H4 (cell line): Measurements from ENCODE around the gene GPR31. TPM values are rescaled to one million over a fixed set of nuclear protein-coding genes. Genes with fewer than 3 reads are reported as not detected.
"Not testable (repeated sequence)": the region's sequence is repeated elsewhere in the genome, so short reads cannot be mapped to it uniquely, and the experiment has no call there.

Experiments
- DNase-seq: peaks from one replicate; pipeline ENCODE4 v3.0.0-alpha.2; 2015; ENCODE audit warnings: low spot score
- total RNA-seq: library from RNA; depleted of rRNA; stranded (reverse); fragments of >200 nt; shearing (Covaris generic); gene quantifications from 2 replicates; pipeline ENCODE4 v1.2.3, GENCODE V29; 2014

Gene GPR31
- total RNA-seq, 1 experiment from 2014 or later = not detected

DNA sequence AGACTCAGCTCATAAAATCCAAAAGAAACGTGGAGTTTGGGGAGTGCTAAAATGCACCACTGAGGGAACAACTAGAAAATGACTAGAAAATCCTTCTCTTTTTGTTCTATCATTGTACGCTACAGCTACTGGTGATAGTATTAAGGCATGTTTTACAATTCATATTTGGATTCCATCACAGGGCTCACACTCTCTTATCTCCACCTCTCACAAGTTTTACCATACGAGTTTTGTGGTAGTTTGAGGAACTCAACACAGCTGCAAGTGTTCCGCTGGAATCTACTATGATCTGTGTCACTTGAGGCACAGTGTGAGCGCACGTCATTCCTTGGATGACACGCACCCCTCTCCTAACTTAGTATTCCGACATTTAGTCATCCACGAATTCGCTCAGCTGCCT is 9.9 kb upstream of the GPR31 start:
- not testable (repeated sequence) for DNase-seq

DNA sequence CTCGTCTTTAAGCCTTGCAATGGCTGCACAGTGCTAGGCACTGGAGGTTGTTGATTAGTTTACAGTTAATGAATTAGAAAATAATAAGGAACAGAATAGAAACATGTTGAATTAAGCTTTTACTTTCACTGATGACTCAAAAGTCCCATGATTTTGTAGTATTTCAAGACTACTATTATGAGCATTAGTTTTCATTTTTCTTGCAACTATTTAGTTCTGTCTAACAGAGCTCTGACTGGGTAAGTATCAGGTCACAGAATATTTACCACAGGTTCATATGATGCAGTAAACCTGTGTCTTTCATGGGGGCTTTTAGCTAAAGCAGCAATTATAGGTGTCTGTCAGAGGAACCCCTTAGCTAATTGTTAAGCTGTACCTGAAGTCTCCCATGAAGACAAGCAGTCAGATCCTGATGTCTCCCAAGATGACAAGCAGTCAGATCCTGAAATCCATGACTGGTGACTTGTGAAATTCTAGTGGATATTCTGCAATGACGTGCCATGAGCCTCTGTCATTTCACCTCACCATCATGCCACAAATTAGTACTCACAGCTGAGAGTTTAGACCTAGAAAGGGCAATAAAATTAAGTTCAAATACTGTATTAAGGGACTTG is 8.2 kb upstream of the GPR31 start:
- no peak for DNase-seq

DNA sequence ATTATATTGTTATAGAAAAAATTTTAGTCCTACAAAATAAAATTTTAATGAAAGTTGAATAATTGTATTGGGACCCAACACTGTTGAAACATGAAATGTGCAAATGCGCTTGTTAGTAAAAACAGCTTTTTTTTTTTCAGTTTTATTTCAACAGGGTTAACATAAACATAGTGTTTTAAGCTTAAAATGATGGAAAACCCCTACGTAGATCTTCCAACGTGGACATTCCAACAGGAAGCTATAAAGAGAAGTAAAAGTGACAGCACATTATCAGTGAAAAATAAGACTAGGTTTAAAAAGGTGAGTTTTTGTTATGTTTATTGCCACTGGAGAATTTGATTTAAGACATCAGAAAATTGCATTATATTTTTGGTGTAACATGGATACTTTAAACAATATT is 6.5 kb upstream of the GPR31 start:
- DNase-seq = no peak

DNA sequence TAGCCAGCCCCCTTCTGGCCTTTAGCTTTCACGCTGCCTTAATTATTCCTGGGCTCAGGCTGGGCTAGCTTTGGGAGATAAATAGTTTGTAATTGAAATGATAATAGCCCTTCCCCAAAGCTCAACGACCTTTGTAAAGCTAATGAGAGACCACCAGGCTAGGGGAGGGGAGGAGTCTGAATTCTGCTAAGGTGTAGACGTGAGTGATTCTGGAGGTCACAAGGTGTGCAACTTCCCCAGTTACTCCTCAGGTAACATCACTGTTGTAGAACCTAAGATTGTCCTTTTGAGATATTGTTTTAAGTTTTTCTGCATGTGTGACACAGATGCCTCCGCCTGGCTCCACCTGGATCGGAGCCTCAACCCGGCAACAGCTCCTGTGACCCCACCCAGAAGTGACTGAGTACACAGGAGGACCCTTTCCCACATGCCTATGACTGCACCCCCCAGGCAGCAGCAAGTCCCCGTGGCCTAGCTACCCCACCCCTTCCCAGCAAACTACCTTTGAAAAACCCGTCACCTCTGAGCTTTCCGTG is 5.8 kb upstream of the GPR31 start:
- no peak for DNase-seq

DNA sequence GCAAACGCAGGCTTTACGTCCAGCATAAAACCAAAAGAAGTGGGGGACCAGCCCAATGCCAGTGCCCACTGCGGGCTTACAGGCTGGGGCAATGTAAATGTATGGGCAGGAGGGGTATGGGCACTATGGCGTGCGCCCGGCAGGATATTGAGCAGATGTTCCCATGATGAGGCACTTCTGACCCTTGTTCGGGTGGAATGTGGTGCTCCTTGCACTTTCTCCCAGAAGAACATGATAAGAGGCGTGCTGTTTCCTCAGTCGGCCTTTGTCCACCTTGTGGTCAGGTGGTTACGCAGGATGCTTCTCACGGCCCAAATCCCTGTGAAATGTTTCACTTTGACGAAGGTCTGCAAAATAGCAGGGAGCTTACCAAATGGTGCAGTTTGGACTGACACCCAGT is 4.8 kb upstream of the GPR31 start:
- no peak for DNase-seq

DNA sequence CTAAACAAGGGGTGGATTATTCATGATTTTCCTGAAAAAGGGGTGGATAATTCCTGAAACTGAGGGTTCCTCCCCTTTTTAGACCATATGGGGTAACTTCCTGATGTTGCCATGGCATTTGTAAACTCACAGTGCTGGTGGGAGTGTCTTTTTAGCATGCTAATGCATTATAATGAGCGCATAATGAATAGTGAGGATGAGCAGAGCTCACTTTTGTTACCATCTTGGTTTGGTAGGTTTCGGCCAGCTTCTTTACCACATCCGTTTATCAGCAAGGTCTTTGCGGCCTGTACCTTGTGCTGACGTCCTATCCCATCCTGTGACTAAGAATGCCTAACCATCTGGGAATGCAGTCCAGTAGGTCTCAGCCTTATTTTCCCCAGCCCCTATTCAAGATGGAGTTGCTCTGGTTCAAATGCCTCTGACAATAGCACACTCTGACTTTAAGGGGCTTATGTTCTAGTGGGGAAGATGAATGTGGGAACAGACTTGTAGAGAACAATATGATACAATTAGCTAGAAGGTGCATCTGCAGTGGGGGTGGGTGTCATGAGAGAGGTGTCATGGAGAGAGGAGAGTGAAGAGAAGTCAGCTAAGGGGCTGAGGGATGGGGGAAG is 4.2 kb upstream of the GPR31 start:
- no peak for DNase-seq

DNA sequence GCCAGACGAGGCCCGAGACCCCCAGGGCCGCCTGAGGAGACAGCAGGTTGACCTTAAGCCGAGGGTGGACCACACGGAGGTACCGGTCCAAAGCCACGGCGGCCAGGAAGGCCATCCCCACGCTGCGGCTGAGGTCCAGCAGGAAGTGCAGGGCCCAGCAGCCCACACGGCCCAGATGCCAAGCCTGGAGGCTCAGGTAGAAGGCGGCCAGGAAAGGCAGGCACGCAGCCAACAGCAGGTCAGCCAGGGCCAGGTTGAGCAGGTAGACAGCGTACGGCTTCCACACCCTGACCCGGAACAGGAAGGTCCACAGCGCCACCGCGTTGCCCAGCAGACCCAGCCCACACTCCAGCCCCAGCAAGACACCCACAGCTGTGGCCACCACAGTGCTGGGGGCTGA is 366 bp downstream of the GPR31 start:
- no peak for DNase-seq

DNA sequence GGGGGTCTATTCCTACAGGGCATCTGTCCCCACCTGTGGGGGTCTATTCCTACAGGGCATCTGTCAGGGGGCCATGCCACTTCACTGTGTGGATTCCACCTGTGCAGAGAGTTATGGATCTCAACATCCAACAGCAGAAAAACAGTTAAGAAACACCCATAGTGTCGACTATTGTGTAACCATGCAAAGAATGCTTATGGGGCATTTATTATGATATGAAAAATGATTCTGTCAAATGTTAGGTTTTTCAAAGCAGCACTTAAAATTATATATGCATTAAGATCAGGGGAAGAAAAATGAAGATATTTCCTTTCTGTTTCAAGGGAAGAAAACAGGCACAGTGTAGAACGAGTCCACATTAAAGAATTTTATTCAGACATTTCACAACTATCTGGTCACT is 2.9 kb downstream of the GPR31 start:
- no peak for DNase-seq

DNA sequence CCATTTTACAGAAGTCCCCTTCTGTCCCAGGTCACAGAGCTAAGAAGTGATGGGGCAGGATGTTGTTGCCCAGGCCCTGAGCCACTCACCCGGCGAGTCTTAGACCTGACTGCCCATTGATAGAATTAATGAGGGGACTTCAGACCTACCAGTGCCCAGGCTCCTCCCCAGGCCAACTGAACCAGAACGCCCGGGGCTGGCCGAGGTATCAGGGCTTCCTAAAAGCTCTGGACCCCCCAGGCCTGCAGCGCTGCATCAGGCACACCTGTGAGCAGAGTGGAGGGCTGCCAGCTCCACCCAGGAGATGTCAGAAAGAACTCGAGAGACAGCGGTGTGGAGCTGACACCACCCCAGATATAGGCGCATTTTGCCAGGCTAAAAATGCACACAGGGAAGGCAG is 3.5 kb downstream of the GPR31 start:
- DNase-seq = no peak

DNA sequence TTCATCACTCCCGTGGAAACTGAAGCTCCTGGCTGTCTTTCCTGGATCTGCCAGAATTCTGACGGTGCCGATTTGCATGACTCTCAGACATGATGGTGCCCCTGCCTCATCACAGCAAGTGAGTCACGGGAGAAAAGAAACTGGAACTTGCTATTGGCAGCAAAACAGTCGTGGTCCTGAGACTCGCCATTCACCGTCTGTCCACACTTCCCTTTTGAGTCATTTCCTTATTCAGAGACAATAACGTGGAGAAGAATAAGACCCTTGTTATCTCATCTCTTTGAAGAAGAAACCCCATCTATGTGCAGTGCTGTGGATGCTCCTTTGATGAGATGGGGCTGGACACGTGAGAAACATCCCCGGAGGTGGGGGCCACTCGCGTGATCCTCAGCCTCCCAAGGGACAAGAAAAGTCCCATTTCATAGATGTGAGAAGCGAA is 4.2 kb downstream of the GPR31 start:
- no peak for DNase-seq

DNA sequence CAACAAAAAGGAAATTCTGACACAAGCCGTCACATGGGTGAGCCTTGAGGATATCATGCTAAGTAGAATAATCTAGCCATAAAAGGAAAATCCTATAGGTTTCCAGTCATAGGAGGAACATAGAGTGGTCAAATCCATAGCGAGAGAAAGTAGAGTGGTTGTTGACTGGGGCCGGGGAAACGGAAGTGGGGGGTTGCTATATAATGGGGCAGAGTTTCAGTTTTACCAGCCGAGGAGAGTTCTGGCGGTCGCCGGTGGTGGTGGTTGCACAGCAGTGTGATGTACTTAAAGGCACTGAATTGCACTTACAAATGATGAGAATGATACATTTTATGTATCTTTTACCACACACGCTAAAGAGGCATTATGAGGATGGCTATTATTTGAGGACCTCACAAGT is 4.9 kb downstream of the GPR31 start:
- no peak for DNase-seq

DNA sequence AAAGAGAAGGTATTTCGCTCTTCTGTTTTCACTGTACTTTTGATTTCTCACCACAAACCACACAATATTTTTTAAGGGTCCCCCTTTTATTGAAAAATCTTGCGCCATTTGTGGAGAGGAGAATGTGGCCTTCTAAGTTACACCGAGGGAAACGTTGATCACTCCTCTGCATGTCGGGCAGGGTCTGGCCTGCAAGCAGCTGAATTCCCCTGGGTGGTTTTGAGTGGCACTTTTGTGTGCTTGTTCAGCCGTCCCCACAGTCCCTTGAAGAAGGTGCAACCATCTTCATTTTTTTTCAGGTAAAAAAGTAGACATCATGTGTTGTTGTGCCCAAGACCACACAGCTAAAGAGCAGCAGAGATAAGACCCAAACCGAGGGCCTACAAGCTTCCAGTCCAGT is 6.1 kb downstream of the GPR31 start:
- no peak for DNase-seq

DNA sequence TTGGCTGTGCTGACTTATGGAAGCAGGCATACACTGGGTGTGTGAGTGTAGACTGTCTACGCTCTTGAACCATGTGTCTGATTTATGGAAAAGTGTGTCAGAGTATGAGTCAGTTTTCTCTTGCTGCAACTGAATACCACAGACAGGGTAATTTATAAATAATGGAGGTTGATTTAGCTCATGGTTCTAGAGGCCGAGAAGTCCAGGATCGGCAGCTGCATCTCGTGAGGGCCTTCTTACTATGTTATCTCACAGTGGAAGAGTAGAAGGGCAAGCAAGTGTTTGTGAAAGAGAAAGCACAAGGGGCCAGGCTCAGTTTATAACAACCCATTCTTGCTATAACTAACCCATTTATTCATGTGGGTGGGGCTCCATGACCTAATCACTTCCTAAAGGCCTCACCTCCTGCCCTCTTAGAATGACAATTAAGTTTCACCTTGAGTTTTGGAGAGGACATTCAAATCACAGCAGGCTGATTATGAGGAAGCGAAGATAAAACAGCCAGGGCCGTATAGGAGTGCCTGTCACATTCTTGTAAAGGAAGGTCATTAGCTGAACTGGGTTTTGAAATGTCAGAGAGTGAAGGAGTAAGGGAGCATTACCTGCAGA is 6.7 kb downstream of the GPR31 start:
- DNase-seq = no peak

DNA sequence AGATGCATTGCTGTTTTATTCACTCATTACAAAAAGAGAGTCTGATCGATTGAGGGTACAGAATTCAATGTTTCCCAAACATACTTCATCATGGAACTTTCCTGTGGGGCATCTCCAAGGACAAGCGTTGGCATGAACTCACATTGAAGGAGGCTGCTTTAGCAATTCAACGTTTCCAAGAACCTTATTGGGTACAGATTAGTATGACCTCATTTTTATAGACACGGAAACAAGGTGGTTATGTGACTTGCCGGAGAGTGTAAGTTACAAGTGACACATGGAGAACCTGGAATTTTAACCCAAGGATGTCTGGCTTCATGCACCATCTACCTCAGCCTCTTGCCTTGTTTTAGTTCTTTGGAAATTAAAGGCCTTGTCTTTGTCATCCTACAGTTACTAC is 8.8 kb downstream of the GPR31 start:
- DNase-seq = no peak

DNA sequence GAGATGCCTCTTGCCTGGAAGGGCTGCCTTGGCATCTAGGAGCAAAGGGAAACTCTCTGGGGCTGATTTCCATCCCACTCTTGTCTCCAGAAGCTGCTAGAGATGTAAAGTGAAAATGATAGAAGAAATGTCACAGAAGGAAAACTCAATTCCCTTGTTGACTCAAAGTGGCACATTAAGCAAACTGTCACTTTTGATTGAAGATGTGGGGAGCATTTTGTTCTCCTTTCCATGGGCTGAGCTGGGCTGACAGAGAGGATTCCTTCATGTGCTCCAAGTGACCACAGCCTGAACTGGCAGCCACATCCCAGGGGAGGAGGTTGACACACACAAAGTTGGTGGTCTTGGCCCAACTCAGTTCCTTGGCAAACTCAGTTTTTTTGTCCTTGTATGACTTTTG is 9.8 kb downstream of the GPR31 start:
- DNase-seq = no peak

DNA sequence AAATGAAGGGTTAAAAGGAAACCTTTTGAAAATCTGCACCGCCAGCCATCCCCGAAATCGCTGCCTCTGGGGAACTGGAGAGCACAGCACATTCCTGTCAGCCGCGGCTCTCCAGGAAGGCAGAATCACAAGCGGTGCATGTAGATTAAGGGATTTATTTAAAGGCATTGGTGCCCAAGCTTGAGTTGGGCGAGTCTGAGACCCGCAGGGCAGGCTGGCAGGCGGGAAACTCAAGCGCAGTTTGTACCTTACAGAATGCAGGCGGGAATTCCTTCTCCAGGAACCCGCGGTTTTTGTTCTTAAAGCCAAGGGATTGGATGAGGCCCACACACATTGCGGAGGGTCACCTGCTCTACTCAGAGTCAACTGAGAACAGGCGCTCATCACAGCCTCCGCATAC is 10.8 kb downstream of the GPR31 start:
- DNase-seq = no peak

DNA sequence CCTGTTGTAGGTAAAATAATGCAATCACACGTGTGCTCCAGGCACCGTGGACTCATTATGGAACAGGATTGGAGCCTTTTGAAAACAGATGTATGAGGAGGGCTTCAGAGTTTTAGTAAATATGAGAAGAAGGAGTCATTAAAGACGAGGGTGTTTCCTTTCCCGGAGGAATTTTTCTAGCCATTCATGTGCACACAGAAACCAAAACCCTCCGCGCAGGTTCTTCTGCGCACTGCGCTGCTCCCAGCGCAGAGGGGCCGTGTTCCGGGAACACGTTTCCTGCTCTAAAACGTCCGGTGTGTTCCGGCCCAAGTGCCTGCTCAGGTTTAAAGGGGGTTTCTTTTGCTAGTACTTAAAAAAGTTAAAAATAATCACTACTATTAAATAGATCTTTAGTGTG is 11.6 kb downstream of the GPR31 start:
- DNase-seq = no peak

DNA sequence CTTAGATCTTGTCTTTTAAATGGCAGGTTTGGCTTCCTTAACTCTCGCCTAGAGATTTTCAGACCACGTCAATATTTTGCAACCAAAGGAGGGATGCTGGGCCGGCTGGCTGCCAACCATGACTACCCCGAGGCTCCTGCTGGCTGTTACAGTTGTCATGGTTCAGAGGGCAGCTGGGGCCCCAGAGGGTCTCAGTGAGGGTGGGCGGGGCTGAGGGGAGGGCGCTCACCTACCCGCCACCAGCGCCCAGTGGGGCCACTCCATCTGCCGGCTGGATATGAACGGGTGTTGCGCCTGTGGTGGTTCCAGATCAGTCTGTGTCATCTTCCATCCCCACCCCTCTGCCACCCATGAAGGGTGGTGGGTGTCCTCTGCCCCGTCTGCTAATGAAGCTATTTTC is 12.3 kb downstream of the GPR31 start:
- DNase-seq = no peak

DNA sequence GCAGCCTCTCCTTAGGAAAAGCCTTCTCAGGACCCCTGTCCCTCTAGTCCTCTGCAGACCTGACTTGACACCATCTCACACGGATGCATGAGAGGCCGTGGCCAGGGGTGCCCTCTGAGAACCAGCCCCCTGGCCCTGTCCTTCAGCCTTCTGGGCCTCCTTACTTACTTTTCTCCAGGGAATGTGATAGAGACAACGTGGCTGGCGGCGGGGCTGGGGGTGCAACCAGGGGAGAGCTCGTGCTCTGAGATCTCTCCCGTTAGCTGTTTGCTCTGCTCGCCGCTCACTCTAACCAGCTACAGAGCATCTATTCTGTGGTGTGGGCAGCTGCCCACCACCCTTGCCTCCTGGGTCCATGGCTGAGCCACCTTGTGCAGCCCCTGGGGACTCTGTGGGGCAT is 14.7 kb downstream of the GPR31 start:
- DNase-seq = no peak

DNA sequence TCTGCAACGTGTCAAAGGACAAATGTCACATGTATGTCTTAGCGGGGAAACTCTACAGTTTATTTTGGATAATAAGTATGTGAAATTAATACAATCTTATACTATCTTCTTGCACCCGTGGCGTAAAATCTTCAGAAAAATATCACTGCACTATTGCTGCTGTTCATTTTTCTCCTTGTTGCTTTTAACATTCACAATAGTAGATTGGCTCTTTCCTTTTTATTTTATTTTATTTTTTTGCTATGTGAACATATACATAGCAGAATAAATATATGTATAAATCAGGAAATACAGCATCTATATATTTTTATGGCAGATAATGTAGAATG is 15.4 kb downstream of the GPR31 start:
- DNase-seq = no peak

DNA sequence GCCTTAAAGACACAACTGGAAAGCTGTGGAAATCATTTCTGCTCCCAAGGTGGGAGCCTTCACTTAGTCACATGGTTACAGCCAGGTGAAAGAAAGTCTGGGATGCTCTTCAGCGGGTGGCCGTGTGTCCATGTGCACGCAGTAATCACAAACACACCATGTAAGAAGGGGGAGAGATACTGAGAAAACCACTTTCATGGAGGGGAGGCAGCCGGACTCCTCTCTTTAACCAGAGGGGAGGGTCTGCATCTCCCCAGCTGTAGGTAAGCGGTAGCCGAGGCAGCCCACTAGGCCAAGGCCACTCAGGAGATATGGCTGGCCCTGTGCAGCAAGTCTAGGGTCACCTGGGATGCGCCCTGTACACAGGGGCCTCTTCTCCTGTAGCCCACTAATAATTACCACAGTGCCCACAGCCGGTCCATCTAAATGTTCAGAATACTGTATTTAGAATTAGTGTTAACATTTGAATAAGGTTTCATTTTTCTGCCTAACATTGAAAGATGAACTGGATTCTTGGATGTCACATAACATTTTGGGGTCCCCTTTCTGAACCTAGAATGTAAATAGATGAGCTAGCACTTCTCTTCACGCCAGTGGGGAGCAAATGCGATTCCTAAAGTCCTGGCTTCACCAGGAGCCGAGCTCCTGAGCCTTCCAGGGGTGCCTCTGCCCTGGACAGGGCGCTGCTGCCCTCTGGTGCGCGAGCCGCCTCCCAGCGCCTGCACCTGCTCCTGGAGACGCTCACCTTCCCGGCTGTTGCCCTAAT is 15.9 kb downstream of the GPR31 start:
- DNase-seq = no peak

DNA sequence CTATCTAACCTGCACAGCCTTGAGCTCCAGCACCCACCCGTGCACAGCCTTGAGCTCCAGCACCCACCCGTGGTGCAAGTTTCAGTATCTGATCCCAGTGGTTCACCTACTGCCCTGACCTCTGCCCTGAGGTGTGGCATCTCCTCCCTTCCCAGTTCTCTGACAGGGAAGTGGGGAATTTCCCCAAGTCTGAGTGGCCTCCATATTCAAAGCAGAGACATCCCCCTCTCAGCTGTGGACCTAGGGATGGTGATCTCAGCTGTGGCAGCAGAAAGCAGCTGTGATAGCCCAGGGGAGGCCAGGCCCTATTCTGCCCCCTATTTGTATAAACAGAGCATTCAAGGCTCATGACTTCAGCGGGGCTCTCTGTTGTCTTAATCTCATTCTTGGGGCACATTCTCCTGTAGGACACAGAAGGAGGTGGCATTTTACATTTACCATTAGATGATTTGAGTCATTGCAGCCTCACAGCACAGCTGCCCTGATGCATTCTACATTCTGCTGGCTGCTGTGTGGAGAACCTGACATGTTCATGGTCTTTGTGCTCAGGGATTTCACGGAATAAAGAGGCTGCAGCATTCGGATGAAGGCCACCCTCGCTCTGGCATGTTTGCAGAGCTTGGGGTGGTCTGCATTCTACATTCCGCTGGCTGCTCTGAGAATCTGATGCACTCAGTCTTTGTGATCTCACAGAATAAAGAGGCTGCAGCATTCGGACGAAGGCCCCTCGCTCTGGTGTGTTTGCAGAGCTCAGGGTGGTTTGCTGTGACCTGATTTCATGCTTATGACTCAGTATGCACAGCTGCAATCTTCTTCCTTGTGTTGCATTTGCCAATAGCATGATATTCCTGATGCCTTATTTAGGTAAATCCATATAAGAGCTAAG is 16.9 kb downstream of the GPR31 start:
- no peak for DNase-seq
